GM12873 (cell line): ENCODE measurements around the gene PKD1L1.

Experiments used
- TF ChIP-seq, protein P1 (sequence below): IDR thresholded peaks from 2 replicates; pipeline ENCODE4 v1.5.1; 2012; ENCODE audit warnings: low read depth, mild to moderate bottlenecking, moderate library complexity, low read length, control low read depth; ENCODE audit not compliant: insufficient read depth; ENCODE audit errors: missing control alignments

PKD1L1 gene

DNA sequence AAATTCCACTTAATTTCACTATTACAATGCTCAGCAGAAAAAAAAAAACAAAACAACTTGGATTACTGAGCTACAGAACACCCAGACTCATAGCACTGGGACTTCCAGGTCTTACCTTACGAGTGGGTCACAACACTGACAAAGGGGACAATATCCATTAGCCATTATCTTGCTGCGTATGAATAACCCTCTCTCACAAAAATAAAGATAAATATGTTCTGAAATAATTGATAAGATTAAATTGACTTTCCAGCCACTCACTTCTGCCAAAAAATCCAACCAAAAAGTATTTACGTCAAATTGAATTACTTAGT, 128.7 kb downstream of the PKD1L1 start:
- TF ChIP-seq, protein P1, sequence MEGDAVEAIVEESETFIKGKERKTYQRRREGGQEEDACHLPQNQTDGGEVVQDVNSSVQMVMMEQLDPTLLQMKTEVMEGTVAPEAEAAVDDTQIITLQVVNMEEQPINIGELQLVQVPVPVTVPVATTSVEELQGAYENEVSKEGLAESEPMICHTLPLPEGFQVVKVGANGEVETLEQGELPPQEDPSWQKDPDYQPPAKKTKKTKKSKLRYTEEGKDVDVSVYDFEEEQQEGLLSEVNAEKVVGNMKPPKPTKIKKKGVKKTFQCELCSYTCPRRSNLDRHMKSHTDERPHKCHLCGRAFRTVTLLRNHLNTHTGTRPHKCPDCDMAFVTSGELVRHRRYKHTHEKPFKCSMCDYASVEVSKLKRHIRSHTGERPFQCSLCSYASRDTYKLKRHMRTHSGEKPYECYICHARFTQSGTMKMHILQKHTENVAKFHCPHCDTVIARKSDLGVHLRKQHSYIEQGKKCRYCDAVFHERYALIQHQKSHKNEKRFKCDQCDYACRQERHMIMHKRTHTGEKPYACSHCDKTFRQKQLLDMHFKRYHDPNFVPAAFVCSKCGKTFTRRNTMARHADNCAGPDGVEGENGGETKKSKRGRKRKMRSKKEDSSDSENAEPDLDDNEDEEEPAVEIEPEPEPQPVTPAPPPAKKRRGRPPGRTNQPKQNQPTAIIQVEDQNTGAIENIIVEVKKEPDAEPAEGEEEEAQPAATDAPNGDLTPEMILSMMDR, result no peak

- TF ChIP-seq, protein P1, result peak; percentile 88
These were observed 129.3 kb downstream of the PKD1L1 start for GRCh38 chr7:47818796-47819606.

- TF ChIP-seq, protein P1, result no peak
These were observed 130.3 kb downstream of the PKD1L1 start for GRCh38 chr7:47817917-47818316.

DNA sequence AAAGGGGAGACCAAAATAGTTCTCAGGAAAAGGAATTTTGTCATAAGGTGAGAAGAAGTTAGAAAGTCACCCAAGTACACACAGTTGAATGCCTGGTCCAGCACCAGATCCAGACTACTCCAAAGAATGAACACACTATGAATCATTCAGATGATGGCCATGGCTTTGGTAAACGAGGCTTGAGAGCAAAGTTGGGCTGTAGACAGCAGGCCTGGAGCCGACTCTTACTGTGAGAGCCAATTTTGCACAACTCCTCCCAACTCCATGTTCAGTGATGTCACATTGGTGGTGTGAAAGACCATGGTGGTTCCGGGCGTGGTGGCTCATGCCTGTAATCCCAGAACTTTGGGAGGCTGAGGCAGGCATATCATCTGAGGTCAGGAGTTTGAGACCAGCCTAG, 131.6 kb downstream of the PKD1L1 start:
- TF ChIP-seq, protein P1, result no peak

GRCh38 chr7:47815867-47816266, 132.4 kb downstream of the PKD1L1 start:
- TF ChIP-seq, protein P1, result no peak

GRCh38 chr7:47814905-47815613, 133.2 kb downstream of the PKD1L1 start:
- TF ChIP-seq, protein P1, result no peak

DNA sequence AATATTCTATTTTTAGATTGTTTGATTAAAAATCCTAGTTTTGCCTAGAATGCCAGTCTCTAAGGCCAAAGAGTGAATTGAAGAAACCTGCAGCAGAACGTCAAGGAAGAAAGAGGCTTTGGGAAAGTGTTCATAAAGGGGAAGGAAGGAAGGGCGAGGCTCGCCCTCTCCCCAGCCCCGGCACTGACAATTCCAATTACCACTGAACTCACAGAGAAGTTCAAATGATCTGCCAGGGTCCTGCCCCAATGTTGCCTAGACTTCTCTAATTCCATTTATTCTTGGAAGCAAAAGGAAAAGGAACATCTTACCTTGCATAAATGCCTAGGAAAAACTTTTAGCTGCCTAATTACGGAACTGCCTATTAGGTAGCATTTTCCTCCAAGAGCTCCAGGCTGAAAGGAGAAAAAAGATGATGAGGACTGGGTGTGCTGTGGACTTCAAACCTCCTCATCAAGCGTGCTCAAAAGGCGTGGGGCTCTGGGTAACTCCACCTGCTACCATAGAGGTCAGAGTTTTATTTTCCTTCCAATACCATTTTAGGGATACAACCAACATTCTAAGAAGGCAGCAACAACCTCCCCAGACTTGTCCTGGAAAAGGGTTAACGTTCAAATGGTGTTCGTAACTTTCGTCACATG, 134.5 kb downstream of the PKD1L1 start:
- TF ChIP-seq, protein P1, result no peak
